Breast epithelium (tissue), 3 donors: ENCODE results near the gene HPSE.

Source experiments
- POLR2A ChIP-seq: fragments of 450-650 bp; IDR thresholded peaks from one replicate; pipeline ENCODE4 v1.6.1; 2016; ENCODE audit warnings: antibody characterized with exemption, mild to moderate bottlenecking, moderate library complexity
- POLR2AphosphoS5 ChIP-seq, 3 donors: sonication (generic); formaldehyde crosslinking; IDR thresholded peaks; one replicate each; pipeline ENCODE4 v1.6.1; 2017; ENCODE audit warnings: antibody characterized with exemption in 3 of 3
- TF ChIP-seq, protein P1 (sequence below), 3 donors: fragments of 450-650 bp; IDR thresholded peaks; one replicate each; pipeline ENCODE4 v1.5.1; 2016 to 2017; ENCODE audit warnings: antibody characterized with exemption in 3 of 3, mild to moderate bottlenecking in 3 of 3, moderate library complexity in 3 of 3

DNA sequence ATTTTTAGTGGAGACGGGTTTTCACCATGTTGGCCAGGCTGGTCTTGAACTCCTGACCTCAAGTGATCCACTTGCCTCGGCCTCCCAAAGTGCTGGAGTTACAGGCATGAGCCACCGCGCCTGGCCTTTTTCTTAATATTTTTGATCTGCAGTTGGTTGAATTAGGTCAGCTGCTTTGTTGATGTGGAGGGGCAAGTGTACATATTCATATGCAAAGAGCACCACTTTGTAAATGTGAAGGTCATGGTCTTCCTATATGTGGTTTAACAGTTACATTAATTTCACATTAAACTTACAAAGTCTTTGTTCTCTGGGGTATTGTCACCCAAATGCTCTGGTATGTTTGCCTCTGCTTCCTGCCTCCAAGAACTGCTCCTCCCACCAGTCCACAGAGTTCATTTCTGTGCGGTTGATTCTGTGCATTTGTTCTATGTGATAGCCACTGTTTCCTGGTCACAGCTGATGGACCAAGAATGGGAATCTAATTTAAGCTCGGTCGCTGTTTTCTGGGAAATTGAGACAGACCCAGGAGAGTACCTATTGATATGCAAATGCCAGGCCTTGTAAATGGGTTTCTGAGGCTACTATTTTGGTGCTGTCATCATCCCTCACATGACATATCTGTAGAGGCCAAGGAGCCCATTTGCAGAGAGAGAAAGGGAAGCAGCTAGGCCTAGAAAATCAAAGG is 26.9 kb upstream of the HPSE start:
- TF ChIP-seq, protein P1, sequence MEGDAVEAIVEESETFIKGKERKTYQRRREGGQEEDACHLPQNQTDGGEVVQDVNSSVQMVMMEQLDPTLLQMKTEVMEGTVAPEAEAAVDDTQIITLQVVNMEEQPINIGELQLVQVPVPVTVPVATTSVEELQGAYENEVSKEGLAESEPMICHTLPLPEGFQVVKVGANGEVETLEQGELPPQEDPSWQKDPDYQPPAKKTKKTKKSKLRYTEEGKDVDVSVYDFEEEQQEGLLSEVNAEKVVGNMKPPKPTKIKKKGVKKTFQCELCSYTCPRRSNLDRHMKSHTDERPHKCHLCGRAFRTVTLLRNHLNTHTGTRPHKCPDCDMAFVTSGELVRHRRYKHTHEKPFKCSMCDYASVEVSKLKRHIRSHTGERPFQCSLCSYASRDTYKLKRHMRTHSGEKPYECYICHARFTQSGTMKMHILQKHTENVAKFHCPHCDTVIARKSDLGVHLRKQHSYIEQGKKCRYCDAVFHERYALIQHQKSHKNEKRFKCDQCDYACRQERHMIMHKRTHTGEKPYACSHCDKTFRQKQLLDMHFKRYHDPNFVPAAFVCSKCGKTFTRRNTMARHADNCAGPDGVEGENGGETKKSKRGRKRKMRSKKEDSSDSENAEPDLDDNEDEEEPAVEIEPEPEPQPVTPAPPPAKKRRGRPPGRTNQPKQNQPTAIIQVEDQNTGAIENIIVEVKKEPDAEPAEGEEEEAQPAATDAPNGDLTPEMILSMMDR (IDR thresholded peaks at IDR 0.05): no peak
- TF ChIP-seq POLR2A: no peak
- no peak for TF ChIP-seq POLR2AphosphoS5 (IDR thresholded peaks at IDR 0.05)
